HL-60 (cell line): Measurements from ENCODE around the gene EIPR1.

Experiments used
- DNase-seq, 2 experiments: peaks; one replicate each; pipeline ENCODE4 v3.0.0-alpha.2; 2010 to 2020; ENCODE audit warnings: low read depth in 1 of 2, low spot score in 1 of 2
- H3K27ac ChIP-seq: fragments of 250-450 bp; sonication (Bioruptor Pico); replicated peaks from 2 replicates; pipeline ENCODE4 v1.5.1; 2020; ENCODE audit warnings: mild to moderate bottlenecking, moderate library complexity
- H3K27me3 ChIP-seq: fragments of 250-450 bp; sonication (Bioruptor Pico); 2 replicates; pipeline ENCODE4 v1.5.1; 2021; ENCODE audit warnings: mild to moderate bottlenecking, moderate library complexity; ENCODE audit not compliant: insufficient read depth, poor library complexity, severe bottlenecking
- H3K4me3 ChIP-seq: replicated peaks from 2 replicates; pipeline ENCODE4 v1.5.1; 2011; ENCODE audit warnings: mild to moderate bottlenecking, control low read depth, low read length; ENCODE audit not compliant: insufficient read depth
- GABPA ChIP-seq: IDR thresholded peaks from 2 replicates; pipeline ENCODE4 v1.6.1; 2012; ENCODE audit warnings: low read depth
- POLR2AphosphoS5 ChIP-seq: IDR thresholded peaks from 2 replicates; pipeline ENCODE4 v1.6.1; 2012; ENCODE audit warnings: low read depth
- SPI1 ChIP-seq: IDR thresholded peaks from 2 replicates; pipeline ENCODE4 v1.6.1; 2012; ENCODE audit warnings: low read depth, mild to moderate bottlenecking, borderline replicate concordance
- TF ChIP-seq, protein P1 (sequence below): IDR thresholded peaks from 2 replicates; pipeline ENCODE4 v1.6.1; 2012; ENCODE audit warnings: low read depth; ENCODE audit not compliant: insufficient replicate concordance
- TF ChIP-seq, protein P2 (sequence below): IDR thresholded peaks from one replicate; pipeline ENCODE4 v1.5.1; 2011; ENCODE audit warnings: low read length, control low read depth, inconsistent platforms; ENCODE audit not compliant: insufficient read depth

Gene EIPR1

DNA sequence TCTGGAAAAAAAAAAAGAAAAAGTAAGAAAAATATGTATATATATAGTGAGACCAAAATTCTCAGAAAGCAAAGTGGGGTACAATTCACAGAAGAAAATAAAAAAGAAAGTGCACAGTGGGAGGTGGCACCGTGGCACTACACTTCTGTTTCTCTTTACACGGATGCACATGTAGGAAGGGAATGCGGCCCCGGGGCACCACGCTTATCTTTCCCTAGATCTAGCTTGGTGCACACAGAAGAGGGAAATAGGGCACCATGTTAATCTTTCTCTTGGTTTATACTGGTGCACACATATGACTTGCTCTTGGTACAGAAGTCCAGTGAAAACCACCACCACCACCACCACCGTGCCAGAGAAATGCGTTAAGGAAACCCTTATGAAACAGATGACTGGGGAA lies 32.0 kb downstream of the EIPR1 start:
- H3K4me3 ChIP-seq = no peak overlapping the region
- TF ChIP-seq, protein P1, sequence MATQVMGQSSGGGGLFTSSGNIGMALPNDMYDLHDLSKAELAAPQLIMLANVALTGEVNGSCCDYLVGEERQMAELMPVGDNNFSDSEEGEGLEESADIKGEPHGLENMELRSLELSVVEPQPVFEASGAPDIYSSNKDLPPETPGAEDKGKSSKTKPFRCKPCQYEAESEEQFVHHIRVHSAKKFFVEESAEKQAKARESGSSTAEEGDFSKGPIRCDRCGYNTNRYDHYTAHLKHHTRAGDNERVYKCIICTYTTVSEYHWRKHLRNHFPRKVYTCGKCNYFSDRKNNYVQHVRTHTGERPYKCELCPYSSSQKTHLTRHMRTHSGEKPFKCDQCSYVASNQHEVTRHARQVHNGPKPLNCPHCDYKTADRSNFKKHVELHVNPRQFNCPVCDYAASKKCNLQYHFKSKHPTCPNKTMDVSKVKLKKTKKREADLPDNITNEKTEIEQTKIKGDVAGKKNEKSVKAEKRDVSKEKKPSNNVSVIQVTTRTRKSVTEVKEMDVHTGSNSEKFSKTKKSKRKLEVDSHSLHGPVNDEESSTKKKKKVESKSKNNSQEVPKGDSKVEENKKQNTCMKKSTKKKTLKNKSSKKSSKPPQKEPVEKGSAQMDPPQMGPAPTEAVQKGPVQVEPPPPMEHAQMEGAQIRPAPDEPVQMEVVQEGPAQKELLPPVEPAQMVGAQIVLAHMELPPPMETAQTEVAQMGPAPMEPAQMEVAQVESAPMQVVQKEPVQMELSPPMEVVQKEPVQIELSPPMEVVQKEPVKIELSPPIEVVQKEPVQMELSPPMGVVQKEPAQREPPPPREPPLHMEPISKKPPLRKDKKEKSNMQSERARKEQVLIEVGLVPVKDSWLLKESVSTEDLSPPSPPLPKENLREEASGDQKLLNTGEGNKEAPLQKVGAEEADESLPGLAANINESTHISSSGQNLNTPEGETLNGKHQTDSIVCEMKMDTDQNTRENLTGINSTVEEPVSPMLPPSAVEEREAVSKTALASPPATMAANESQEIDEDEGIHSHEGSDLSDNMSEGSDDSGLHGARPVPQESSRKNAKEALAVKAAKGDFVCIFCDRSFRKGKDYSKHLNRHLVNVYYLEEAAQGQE = no peak
- TF ChIP-seq GABPA (no peak), POLR2AphosphoS5 (no peak), SPI1 (no peak)
- TF ChIP-seq, protein P2, sequence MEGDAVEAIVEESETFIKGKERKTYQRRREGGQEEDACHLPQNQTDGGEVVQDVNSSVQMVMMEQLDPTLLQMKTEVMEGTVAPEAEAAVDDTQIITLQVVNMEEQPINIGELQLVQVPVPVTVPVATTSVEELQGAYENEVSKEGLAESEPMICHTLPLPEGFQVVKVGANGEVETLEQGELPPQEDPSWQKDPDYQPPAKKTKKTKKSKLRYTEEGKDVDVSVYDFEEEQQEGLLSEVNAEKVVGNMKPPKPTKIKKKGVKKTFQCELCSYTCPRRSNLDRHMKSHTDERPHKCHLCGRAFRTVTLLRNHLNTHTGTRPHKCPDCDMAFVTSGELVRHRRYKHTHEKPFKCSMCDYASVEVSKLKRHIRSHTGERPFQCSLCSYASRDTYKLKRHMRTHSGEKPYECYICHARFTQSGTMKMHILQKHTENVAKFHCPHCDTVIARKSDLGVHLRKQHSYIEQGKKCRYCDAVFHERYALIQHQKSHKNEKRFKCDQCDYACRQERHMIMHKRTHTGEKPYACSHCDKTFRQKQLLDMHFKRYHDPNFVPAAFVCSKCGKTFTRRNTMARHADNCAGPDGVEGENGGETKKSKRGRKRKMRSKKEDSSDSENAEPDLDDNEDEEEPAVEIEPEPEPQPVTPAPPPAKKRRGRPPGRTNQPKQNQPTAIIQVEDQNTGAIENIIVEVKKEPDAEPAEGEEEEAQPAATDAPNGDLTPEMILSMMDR = no peak
- H3K27ac ChIP-seq = no peak overlapping the region
- no peaks in the 10 kb centered on the region for H3K27me3 ChIP-seq
- no peak for DNase-seq

DNA sequence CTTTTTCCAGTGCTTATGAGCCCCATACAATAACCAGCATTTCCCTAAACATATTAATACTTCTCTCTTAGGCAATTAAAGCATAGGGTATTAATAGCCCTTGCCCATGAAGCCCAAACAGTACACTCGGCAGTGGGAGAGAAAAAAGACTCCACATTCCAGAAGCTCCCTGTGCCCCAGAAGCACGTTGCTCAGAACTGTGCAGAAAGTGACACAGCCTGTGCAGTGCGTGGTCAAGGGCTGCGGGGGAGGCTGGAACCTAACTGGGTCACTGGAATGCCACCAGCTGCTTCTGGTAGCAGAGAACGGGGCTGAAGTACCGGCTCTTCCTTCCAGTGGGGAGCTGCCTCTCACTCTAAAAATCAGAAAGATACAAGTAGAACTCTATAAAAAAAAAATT lies 32.7 kb downstream of the EIPR1 start:
- H3K27me3 ChIP-seq = no peaks in the 10 kb centered on the region
- no peak overlapping the region for H3K27ac ChIP-seq
- TF ChIP-seq, protein P1 = no peak
- TF ChIP-seq SPI1 = no peak
- no peak for TF ChIP-seq POLR2AphosphoS5
- TF ChIP-seq, protein P2 = no peak
- TF ChIP-seq GABPA = no peak
- H3K4me3 ChIP-seq = no peak overlapping the region
- no peak for DNase-seq

DNA sequence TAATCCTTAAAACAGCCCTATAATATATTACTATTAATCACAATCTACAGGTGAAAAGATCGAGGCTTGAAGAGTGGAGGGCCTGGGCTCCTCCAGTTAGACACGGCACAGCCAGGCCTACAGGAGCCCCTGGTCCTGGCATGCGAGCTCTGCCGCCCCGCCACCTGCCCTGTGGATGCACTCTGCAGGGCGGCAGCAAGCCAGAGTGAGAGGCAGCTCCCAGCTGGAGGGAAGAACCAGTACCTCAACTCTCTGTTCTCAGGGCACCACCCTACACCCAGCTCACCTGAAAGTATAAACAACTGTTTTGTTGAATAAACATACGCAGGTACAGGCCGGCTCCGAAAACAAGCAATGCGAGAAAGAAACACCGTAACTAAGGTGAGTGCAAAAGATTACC lies 34.6 kb downstream of the EIPR1 start:
- no peaks in the 10 kb centered on the region for H3K27me3 ChIP-seq
- DNase-seq = no peak
- no peak overlapping the region for H3K4me3 ChIP-seq
- TF ChIP-seq GABPA (no peak), SPI1 (no peak), POLR2AphosphoS5 (no peak)
- TF ChIP-seq, protein P1 = no peak
- TF ChIP-seq, protein P2 = no peak
- H3K27ac ChIP-seq = no peak overlapping the region
